Measurements from ENCODE around the gene IGSF23.

Gene IGSF23, protein sequence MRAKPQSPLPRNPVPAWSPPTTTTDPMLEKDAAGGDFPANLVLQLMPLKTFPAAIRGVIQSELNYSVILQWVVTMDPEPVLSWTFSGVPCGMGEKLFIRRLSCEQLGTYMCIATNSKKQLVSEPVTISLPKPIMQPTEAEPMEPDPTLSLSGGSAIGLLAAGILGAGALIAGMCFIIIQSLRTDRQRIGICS

DNA sequence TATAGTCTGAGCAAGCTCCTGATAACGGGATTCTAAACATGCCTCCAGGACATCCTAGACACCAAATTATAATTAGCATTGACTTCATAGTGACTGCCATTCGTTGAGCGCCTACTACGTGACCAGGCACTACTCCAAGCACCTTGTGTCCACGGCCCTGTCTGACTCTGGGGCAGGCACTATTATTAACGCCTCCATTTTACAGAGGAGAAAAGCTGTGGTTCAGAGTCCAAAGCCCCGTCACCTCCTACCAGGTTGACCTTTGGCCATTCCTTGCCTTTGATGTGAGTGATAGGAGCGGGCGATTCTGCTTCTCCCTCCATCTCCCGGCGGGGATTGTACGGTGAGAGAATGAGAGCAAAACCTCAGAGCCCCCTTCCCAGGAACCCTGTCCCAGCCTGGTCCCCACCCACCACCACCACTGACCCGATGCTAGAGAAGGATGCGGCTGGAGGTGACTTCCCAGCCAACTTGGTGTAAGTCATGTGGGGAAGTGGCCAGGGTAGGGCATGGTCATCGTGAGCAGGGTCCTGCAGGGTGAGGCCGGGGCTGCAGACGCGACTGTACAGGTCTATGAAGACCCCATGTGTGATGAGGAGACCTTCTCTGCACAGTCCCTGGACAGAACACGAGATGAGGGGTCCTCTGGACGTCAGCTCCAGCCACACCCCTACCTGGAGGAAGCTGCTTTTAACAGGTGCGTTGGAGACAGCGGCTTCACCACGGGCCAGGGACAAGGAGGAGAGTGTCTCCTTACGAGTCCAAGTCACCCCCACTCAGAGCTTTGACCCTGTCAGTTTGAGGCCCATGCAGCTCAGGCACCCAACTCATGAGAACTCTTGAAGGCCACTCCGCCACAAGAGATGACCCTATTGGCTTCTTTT, at the start of gene IGSF23:
IGSF23 (plus strand) TSS at position 269 of the 884 bp plus-strand sequence; CDS start at position 352, 83 bp downstream.
- DNase-seq, result no peak

DNA sequence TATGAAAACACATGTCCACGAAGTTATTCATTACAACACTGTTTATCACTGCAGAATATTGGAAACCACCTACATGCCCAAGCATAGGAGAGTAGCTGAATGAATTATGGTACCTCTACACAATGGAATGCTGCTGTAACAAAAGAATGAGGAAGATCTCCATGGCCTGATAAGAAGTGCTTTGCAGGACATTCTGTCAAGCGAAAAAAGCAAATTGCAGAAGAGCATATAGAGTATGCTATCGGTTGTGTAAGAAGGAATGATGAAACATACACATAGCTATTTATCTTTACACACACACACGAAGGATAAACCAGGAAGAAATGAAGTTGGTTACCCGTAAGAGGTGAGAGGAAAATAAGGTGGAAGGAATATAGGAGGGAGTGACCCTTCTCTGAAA, 46.4 kb upstream of the IGSF23 start:
- no peak for DNase-seq

DNA sequence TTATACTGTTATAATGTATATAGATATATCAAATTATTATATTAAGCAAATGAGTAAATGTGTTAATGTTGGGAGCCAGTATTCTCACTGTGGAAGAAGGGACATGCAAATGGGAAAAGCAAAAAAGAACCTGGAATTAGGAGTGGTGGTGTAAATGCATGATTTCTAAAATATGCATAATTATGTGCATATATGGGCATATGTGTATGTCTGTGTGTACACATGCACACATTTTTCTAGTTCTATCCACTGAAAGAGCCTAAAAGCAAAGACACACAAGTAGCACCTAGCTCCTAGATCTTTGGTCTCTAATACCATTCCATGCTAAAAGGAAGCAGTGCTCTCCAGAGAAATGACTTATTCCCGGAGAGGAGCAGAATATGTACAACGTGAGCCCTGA, 45.6 kb upstream of the IGSF23 start:
- no peak for DNase-seq

DNA sequence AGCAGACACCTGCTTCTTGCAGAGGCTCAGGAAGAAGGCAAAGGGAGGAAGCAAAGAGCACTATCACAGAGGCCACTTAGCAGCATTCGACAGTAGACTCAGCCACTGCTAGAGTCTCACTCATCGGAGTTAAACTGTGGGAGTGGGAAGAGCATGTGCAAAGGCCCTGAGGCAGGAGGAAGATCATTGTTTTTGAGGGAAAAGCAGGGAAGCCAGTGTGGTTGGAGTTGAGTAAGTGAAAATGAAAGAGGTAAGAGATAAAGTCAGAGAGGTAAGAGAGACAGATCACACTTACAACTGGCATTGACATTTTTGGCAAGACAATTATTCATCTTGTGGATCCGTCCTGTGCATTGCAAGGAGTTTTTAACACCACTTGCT, 42.8 kb upstream of the IGSF23 start:
- DNase-seq, result no peak

DNA sequence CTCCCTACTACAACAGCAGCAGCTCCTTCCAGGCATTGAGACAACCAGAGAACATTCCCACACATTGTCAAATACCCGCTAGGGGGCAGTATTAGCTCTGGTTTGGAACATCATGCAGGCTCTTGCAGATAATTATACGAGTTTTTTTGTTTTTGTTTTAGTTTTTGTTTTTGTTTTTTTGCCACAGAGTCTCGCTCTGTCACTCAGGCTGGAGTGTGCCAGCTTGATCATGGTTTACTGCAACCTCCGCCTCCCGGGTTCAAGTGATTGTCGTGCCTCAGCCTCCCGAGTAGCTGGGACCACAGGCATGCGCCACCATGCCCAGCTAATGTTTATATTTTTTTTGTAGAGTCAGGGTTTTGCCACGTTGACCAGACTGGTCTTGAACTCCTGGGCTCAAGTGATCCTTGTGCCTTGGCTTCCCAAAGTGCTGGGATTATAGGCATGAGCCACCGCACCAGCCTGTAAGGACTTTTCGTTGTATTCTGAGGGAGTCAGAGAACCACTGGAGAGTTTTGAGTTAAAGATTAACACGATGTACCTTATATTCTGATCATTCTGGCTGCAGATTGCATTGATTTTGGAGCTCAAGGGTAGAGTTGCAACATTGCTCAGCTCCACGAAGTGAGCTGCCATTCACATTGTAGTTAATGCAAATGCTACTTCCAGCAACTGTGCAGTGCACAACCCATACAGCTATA, 42.2 kb upstream of the IGSF23 start:
- DNase-seq, result peak; percentile 65

DNA sequence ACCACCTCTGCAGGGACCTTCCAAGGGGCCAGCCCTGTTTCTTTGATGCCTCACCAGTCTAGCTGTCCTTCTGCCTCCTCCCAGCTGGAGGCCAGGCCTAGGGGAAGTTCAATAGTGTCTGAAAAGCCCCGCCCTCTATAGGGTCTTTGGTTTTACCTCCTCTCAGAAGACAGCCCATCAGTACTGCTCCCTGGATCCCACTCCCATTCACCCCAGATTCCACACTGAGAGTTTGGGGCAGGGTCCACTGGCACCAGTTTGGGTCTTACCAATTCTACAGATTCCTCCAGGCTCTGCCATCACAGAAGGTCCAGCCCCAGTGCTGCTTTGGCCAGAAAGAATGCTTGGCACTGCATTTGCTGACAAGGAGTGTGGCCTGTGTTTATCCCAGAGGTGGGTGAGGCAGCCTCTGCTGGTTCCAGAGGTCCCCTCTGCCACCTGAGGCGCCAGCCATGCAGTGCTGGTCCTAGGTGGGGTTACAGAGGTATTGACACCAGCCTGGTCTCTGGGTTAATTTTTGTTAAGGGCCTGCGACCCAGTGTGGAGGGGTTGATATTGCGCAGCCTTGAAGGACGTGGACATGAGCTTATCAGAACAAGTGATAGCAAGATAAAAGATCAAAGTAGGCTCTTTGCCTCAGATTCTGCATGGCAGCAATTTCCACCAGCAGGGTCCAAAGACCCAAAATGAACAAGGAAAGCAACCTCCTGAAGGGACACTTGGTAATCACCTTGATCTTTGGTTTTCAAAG, 41.4 kb upstream of the IGSF23 start:
- DNase-seq, result no peak

DNA sequence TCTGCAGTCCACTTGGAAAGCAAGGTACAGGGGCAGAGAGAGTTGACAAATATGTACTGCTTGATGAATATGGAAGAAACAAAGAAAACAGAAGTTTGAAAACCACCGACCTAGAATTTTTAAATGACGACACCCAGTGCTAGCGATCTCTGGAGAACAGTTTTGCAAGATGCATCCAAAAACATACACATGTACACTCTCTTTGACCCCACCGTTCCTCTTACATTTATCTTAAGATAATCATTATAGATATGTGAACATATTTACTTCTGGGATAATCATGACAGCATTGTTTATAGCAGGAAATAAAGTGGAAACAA, 40.8 kb upstream of the IGSF23 start:
- DNase-seq, result no peak

DNA sequence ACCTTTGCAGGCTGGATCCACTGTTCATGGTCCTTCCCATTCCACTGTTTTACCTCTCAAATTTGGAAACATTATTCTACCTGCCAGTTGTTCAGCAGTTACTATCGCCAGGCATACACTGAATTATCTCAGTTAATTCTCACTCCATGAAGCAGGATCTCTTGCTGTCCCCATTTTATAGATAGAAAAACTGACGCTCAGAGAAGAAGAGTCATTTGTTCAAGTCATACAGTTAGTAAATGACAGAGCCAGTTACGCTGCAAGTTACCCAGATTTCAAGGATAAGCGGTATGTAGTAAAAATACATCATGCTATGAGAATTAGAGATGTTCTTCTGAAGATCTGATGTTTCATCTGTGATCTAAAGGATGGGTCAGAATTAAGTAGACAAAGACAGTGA, 40.2 kb upstream of the IGSF23 start:
- no peak for DNase-seq

DNA sequence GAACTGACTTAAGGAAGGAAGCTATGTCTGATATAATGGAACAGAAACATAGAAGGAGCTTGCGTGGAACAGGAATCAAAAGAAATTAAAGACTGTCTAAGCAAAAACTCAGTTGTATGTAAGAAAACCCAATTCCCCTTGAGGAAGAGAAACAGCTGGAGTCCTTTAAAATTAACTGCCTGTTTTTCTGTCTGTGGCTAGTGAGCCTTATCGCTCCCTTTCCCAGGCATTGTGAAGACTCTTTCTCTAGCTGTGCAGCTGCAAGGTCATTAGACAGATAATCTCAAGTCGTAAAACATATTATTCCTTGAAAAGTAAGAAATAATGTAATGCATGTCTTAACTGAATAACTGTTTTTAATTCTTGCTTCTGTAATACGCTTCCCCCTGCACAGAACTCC, 39.7 kb upstream of the IGSF23 start:
- DNase-seq, result no peak

DNA sequence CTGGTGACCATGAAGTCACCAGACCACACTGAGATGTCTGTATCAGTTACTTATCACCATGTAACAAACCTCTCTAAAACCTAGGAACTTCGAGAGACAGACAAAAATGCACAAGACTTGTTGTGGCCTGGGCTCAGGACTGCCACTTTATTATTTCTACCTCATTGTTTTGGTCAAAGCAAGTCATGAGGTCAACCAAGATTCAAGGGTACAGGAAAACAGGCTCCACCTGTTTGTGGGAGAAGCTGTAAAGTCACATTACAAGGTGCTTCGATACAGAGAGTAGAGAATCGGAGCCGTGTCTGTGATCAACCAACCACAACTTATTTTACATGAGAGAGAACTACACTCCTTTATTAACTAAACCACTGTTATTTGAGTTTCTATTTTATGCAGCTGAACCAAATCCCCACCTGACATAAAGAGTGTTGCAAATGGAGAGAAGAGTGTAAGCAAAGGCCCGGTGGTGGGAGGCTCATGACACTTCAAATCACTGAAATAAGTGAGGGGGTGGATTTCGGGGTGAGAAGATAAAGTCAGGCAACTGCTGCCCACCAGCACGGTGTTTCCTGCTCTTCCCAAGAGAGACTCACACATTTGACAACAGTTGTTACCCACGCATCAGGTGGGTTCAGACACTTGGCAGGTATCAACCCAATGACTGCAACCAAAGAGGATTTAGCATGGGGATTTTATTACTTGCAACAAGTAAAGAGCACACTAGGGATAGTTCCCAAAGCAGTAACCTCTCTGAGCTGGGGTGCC, 39.0 kb upstream of the IGSF23 start:
- DNase-seq, result no peak

DNA sequence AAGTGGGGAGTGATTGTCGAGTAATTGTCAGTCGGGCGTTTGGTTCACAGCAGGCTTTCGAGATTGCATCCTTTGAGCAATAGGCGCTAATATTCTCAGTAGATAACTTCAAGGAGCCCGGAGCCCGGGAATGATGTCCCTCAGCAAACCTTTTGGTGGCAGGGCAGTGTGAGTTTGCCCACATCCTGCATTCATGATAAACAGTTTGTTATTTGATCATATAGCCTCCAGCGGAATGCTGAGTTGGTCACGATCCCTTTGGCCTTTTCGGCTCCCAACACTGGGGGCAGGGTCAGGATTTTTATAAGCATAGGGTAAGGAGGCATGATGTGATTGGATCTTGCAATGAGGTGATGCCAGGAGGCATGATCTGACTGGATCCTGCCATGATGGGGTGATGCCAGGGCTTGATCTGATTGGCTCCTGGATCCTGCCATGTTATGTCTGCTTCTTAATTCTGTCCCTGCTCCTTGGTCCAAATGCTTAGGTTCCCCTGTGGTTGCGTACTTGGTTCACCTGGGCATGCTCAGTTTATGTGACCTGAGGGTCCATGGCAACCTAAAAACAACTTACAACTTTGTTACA, 38.2 kb upstream of the IGSF23 start:
- no peak for DNase-seq

DNA sequence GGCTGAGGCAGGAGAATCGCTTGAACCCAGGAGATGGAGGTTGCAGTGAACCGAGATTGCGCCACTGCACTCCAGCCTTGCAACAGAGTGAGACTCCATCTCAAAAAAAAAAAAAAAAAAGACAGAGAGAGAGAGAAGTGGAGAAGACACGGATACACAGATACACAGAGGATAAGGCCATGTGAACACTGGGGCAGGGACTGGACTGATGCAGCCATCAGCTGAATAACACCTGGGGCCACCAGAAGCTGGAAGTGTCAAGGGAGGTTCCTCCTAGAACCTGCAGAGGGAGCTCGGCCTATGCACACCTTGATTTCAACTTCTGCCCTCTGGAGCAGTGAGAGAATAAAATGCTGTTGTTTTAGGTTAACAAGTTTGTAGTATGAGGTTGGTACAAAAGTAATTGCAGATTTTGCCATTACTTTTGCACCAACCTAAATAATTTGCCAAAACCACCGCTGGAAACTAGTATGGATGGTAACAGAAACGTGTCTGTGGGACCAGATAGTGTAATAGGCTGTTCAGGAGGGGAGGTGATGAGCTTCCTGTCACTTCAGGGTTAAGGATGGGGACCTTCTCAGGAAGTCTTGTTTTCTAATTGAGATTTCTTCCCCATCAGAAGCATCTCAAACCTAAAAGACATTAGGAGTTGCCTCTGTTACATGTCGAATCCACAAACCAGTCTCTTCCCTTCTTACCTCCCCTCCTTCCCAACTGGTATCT, 36.4 kb upstream of the IGSF23 start:
- no peak for DNase-seq

DNA sequence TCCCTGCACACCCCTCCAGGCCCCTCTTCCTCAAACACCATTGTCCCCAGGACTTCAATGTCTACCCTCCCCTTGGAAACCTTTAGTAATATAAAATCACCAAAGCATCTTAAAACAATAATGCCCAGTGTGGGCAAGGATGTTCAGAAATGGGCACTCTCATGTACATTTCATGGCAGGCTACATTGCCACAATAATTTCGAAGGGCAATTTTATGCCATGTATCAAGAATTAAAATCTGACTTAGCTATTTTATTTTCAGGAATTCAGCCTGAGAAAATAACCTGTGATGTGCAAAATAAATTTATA, 35.8 kb upstream of the IGSF23 start:
- DNase-seq, result no peak

DNA sequence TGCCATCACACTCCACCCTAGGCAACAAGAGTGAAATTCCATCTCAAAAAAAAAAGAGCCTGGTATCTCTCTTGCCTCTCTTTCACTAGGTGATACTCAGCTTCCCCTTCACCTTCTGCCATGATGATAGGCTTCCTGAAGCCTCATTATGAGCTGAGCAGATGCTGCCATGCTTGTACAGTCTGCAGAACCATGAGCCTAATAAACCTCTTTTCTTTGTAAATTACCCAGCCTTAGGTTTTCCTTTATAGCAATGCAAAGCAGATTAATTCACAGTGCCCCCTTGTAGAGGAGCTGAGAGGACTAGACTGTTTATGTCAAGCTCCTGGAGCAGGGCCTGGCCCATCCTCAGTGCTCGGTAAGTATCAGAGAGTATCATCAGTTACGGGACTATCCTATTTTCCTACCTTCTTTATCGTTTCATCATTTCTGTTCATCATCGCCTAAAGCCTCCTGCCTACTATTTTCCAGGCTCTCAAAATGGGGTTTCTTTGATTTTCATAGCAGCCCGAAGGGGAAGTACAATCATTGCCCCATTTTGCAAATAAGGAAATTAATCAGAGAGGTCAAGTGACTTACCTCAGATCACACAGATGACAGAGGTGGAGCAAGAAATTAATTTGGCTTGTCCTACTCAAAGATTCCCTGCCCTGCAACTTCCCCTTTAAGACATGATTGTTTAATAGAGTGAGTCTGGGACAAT, 33.5 kb upstream of the IGSF23 start:
- DNase-seq, result no peak

DNA sequence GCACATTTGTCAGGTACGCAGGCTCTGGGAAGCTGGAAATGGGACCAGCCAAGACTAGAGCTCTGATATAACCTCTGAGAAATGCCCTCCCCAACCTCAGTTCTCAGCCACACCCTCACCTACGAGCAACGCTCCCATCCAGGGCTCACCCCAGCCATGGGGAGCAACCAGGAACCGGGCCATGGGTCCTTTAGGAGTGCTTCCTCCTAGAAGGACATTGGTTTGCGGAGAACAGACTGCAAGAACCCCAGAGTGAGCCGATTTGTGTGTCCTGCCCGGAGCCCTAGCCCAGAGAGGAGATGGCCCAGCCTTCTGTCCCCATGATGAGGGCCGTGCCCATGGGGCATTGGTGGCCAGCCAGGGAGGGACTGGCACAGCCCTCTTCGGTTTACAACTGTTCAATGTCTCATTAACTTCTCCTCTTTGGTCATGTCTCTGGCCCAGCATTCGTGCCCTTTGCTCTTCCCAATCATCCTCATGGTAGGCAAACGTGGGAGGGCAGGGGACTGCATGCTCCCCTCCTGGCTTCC, 32.9 kb upstream of the IGSF23 start:
- no peak for DNase-seq

DNA sequence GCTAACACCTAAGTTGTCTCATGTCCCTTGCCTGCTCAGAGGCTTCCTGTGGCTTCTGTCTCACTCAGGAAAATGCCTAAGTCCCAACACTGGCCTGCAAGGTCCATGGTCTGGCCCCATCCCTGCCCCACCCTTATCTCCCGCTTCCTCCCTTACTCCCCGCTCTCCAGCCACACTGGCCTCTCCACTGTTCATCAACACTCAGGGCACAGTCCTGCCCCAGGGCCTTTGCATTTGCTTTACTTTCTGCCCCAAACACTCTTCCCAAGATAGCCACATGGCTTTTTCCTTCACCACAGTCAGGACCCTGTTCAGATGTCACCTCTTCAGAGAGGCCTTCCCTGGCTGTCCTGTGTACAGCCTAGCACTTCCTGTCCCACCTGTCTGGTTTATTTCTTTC, 32.1 kb upstream of the IGSF23 start:
- no peak for DNase-seq

DNA sequence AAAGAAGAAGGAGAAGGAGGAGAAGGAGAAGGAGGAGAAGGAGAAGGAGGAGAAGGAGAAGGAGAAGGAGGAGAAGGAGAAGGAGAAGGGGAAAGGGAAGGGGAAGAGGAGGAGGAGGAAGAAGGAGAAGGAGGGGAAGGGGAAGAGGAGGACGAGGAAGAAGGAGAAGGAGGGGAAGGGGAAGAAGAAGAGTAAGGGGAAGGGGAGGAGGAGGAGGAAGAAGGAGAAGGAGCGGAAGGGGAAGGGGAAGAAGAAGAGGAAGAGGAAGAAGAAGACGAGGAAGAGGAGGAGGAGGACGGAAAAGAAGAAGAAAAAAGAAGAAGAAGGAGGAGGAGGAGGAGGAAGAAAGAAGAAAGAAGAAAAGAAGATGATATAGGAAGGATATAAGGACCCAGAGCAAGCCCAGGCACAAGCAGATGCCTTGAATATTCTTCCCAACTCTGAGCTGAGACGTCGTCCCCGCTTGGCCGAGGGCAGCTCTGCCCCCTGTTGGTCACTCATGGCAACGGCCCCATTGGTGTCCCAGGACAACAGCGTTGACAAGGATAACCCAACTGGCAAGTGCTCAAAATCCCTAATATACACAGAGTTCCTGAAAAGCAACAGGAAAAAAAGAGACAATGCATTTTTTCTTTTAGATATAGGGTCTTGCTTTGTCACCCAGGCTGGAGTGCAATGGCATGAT, 30.6 kb upstream of the IGSF23 start:
- DNase-seq, result peak; percentile 6

DNA sequence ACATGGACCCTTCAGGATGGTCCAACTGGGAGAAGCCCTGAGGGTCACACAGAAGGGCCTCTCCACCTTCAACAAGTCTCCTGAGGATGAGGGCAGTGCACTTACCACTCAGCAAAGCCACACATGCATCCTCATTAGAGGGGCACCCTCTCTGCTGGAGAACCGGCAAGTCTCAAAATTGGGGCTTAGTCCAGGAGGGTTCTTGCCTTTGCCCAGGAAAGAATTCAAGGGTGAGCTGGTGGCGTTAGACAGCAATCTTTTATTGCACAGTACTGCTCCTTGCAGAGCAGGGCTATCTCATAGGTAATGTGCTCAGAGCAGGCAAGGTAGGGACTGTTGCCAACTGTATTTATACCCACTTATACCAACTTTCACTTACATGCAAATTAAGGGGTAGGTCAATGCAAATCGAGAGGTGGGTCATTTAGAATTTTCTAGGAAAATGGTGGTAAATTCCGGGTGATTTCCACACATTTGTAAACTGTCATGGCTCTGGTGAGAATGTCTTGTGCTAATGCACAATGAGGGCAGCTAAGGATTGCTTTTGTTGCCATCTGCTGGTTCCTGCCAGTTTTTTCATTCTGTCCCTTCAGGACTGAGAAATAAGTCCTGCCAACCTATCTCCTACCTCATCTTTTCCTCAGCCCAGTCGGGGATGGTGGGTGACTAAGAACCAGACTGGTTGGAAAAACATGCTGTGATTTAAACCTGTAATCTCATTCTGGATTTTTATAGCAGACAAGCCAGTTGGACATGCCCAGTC, 27.8 kb upstream of the IGSF23 start:
- DNase-seq, result no peak

All from activated CD4-positive, alpha-beta T cell treated with anti-CD3 and anti-CD28 coated beads, Interleukin-2, amount 50 U/mL, for 16 hours (primary cell).